ENCODE results near the gene IRF8.

The IRF8 gene

DNA sequence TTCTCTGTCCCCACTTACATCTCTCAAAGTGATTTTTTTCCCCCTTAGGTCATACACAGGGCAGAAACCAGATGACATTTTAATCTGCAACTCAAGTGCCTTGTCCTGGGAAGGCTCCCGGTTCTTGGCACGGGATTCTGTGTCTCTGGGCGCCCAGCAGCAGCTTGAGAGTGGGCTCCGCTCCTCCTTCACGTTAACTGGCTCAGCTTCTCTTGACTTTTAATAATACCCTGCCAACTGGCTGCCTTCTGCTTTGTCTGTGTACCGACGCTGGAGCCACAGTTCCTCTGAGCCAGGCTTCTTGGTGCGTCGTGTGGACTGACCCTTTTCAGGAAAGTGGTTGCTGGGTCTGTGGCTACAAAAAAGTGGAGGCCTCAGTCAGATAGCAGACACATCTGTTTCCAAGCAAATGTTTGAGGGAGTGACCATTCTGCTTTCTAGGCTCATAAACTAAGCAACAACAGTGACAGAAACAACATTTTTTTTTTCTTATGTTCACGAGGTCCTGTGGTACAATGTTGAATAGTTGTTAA lies 64.9 kb downstream of the IRF8 start:
- peaks cover 5 to 72% (median 30%) of the 10 kb centered on the region in 10 experiments for H3K4me1 ChIP-seq
- H4K20me1 ChIP-seq = no peaks in the 10 kb centered on the region
- H3K27ac ChIP-seq = peak overlapping the region in 4 of 11 experiments; percentile 4 to 28 (median 18); a peak in 4 of 22 replicates
- no peaks in the 10 kb centered on the region for H3K36me3 ChIP-seq
- H3K9ac ChIP-seq = no peak overlapping the region; a peak in 1 of 22 replicates
- H3K9me3 ChIP-seq (replicated peaks in 1 of 11) = peaks cover 0 to 7% (median 0%) of the 10 kb centered on the region in 11 experiments; a peak in 4 of 22 replicates
- no peak overlapping the region for H3K4me2 ChIP-seq
- no peak overlapping the region for H3K4me3 ChIP-seq
- no peak for TF ChIP-seq Cebpa-rat (IDR thresholded peaks at IDR 0.05)
- H3K27me3 ChIP-seq = no peaks in the 10 kb centered on the region; a peak in 1 of 22 replicates

DNA sequence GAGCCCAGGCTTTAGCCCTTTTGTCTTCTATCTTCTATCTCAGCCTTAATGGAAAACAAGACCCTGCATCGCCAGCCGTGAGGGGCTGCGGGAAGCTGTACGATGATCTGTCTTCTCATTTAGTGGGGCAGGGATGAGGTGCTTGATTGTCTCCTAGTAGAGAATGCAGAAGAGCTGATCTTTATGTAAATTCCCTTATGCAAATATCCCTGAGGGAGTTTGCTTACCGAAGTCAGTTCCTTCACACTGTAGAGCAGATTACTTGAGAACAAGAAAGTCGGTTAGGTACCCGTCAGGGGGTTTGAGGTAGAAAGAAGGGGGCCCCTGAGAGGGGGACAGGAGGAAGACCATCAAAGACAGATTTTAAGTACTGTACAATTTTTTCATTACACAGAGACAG lies 66.2 kb downstream of the IRF8 start:
- Histone ChIP-seq H3K4me1 (peaks cover 18 to 77% (median 37%) of the 10 kb centered on the region in 10 experiments), H3K9ac (no peak overlapping the region), H3K4me2 (peak overlapping the region in 2 of 11 experiments; percentile 37 to 54; a peak in 4 of 22 replicates), H3K9me3 (replicated peaks in 1 of 11) (peaks cover 0 to 7% (median 0%) of the 10 kb centered on the region in 11 experiments; a peak in 4 of 22 replicates), H3K27ac (no peak overlapping the region), H4K20me1 (no peaks in the 10 kb centered on the region), H3K27me3 (no peaks in the 10 kb centered on the region; a peak in 1 of 22 replicates), H3K36me3 (no peaks in the 10 kb centered on the region), H3K4me3 (no peak overlapping the region)
- no peak for TF ChIP-seq Cebpa-rat (IDR thresholded peaks at IDR 0.05)

DNA sequence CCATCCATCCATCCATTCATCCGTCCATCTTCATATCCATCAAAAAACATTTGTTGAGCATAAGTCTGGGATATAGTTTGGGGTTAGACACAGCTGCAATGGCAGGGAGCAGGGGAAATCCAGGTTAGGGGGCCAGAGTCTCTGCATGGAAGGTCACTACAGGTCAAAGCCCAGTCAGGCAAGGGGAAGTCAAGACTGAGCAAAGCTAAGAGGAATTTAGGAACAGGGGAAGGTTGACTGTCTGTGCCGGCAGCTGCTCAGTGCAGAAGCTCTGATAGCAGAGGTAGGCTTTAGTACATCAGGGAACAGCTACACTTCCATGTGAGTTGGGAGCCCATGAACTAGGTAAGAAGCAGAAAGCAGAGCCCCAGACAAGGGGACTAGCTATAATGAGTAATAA lies 68.1 kb downstream of the IRF8 start:
- Histone ChIP-seq H3K4me1 (peaks cover 21 to 73% (median 33%) of the 10 kb centered on the region in 10 experiments), H3K9me3 (replicated peaks in 1 of 11) (peaks cover 0 to 10% (median 6%) of the 10 kb centered on the region in 11 experiments; a peak in 17 of 22 replicates), H3K4me3 (no peak overlapping the region), H3K27ac (peak overlapping the region in 1 of 11 experiments; percentile 23; a peak in 2 of 22 replicates), H3K27me3 (no peaks in the 10 kb centered on the region; a peak in 1 of 22 replicates), H3K9ac (no peak overlapping the region), H4K20me1 (no peaks in the 10 kb centered on the region), H3K4me2 (peak overlapping the region in 6 of 11 experiments; percentile 12 to 87 (median 52); a peak in 10 of 22 replicates), H3K36me3 (0 out of 22 replicates have a peak, but pooled peaks cover 0 to 4% (median 0%) of the 10 kb centered on the region in 11 experiments)
- no peak for TF ChIP-seq Cebpa-rat (IDR thresholded peaks at IDR 0.05)

DNA sequence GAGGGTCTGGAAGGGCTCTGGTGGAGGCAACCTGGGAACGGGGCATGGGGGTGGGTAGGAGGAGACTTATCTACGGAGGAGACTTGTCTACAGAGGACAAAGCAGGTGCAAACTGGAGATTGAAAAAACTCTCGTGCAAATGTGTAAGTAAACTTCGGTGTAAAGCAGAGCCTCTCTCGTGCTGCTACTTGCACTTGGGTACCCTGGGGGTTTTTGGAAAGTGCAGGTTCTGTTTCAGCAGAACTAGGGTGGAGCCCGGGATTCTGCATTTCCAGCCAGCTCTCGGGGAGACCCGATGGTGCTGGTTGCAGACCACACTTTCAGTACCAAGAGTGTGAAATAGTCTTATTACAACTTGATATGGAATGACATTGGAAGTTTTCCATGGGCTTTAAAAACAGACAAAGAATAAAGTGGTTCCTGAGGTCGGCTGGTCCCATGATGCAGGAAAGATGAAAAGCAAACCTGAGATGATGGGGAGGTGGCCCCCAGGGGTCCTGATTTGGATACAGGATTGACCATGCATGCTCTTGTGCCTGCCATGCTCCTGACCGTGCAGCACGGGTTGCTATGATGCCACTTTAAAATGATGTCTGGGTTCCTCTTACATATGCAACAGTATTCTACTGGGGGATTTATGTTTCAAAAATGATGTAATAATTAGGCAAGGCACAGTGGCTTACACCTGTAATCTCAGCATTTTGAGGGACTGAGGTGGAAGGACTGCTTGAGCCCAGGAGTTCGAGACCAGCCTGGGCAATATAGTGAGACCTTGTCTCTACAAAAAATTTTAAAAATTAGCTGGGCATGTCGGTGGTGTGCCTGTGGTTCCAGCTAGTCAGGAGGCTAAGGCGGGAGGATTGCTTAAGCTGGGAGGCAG lies 69.3 kb downstream of the IRF8 start:
- H3K27ac ChIP-seq = peak overlapping the region in 5 of 11 experiments; percentile 7 to 66 (median 25); a peak in 7 of 22 replicates
- H3K4me2 ChIP-seq = peak overlapping the region; percentile 23 to 87 (median 73); a peak in 21 of 22 replicates
- H3K9ac ChIP-seq = peak overlapping the region in 3 of 11 experiments; percentile 7 to 38 (median 23); a peak in 3 of 22 replicates
- no peaks in the 10 kb centered on the region; a peak in 1 of 22 replicates for H3K27me3 ChIP-seq
- peak in 4 of 11 experiments; percentile 12 to 73 (median 25); a peak in 2 of 22 replicates for TF ChIP-seq Cebpa-rat (IDR thresholded peaks at IDR 0.05)
- H3K4me3 ChIP-seq = no peak overlapping the region
- peaks cover 21 to 61% (median 33%) of the 10 kb centered on the region in 10 experiments for H3K4me1 ChIP-seq
- H4K20me1 ChIP-seq = no peaks in the 10 kb centered on the region
- 0 out of 22 replicates have a peak, but pooled peaks cover 0 to 6% (median 0%) of the 10 kb centered on the region in 11 experiments for H3K36me3 ChIP-seq
- peaks cover 0 to 15% (median 9%) of the 10 kb centered on the region in 11 experiments; a peak in 17 of 22 replicates for H3K9me3 ChIP-seq (replicated peaks in 1 of 11)

DNA sequence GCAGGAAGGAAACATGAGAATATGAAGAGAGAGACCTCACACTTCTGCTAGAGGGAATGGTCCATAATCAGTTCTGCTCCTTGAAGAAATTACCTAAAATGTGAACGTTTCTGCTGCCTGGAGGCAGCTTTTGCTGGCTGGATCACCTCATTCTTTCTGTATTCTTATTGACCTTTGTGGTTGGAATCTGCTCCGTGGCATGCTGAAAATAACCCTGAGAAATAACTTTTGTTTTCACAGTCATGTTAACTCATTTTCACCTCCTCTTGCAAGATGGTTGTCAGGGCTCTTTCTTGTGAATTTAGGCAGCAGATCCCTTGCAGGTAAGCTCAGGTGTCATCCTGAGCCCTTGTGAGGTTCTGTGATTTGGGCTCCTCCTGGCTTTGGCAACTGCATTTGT lies 70.2 kb downstream of the IRF8 start:
- peak overlapping the region in 6 of 11 experiments; percentile 7 to 40 (median 26); a peak in 9 of 22 replicates for H3K9ac ChIP-seq
- no peaks in the 10 kb centered on the region; a peak in 1 of 22 replicates for H3K27me3 ChIP-seq
- peak overlapping the region; percentile 23 to 87 (median 67) for H3K4me2 ChIP-seq
- H3K9me3 ChIP-seq (replicated peaks in 1 of 11) = peaks cover 0 to 19% (median 14%) of the 10 kb centered on the region in 11 experiments; a peak in 18 of 22 replicates
- TF ChIP-seq Cebpa-rat (IDR thresholded peaks at IDR 0.05) = no peak
- no peak overlapping the region for H3K4me3 ChIP-seq
- H4K20me1 ChIP-seq = no peaks in the 10 kb centered on the region
- H3K27ac ChIP-seq = peak overlapping the region in 8 of 11 experiments; percentile 2 to 66 (median 24); a peak in 12 of 22 replicates
- 0 out of 22 replicates have a peak, but pooled peaks cover 0 to 6% (median 0%) of the 10 kb centered on the region in 11 experiments for H3K36me3 ChIP-seq
- H3K4me1 ChIP-seq = peaks cover 21 to 55% (median 33%) of the 10 kb centered on the region in 10 experiments

DNA sequence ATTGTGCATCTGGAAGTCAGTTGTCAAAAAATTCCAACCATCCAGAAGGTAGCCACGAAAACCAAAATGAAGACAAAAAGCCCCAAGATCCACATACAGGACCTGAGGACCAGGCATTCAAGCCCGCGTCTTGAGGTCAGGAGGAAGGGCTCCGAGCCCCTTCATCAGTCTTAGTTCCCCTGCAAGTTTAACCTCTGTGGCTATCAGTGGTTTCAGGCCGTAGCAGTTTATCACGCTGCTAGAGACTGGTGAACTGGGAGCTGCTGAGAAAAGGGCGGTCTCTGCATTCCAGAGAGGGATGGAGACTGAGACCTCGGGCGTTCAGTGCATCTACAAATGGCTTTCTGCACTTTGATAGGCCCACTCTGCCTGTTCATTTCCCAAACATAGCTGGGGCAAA lies 70.6 kb downstream of the IRF8 start:
- Histone ChIP-seq H3K4me1 (peaks cover 21 to 55% (median 33%) of the 10 kb centered on the region in 10 experiments), H3K4me2 (peak overlapping the region; percentile 23 to 87 (median 67)), H3K9ac (peak overlapping the region in 5 of 11 experiments; percentile 7 to 38 (median 23); a peak in 6 of 22 replicates), H3K4me3 (no peak overlapping the region), H3K9me3 (replicated peaks in 1 of 11) (peaks cover 0 to 23% (median 18%) of the 10 kb centered on the region in 11 experiments; a peak in 18 of 22 replicates), H3K36me3 (0 out of 22 replicates have a peak, but pooled peaks cover 0 to 6% (median 0%) of the 10 kb centered on the region in 11 experiments), H3K27ac (peak overlapping the region in 8 of 11 experiments; percentile 2 to 66 (median 24); a peak in 10 of 22 replicates), H3K27me3 (no peaks in the 10 kb centered on the region; a peak in 1 of 22 replicates), H4K20me1 (no peaks in the 10 kb centered on the region)
- no peak for TF ChIP-seq Cebpa-rat (IDR thresholded peaks at IDR 0.05)

DNA sequence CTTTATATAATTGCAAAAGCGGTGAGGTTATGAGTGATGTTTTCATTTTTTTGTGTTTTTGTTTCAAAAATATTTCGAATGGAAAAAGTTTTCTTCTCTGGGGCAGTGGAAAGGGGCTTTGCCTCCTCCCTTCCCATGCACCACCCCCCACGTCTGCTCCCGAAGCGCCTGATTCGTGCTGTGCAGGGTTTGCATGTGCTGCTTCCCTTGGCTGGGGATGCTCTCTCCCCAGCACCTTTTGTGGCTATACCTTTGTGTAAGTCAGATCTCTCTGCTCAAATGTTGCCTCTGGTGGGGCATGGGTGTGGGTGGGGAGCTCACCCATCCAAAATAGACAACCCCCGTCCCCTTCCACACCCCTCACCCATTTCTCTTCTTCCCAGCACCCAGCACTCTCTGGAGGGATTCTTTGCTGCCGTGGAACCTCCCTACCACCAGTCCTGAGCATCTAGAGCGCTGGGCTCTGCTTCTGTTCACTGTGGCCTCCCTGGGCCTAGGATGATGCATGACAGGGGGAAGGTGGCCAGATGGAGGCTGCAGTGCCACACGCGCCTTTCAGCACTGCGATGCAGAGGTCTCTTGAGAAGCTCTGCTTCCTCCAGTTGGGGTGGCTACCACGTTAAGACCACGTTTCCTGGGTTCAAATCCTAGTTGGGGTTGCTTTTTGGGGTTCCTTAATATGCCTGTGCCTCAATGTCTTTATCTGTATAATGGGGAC lies 71.2 kb downstream of the IRF8 start:
- H4K20me1 ChIP-seq = no peaks in the 10 kb centered on the region
- H3K9me3 ChIP-seq (replicated peaks in 1 of 11) = peaks cover 0 to 29% (median 19%) of the 10 kb centered on the region in 11 experiments; a peak in 18 of 22 replicates
- no peaks in the 10 kb centered on the region; a peak in 1 of 22 replicates for H3K27me3 ChIP-seq
- peak overlapping the region; percentile 23 to 87 (median 67); a peak in 17 of 22 replicates for H3K4me2 ChIP-seq
- H3K9ac ChIP-seq = peak overlapping the region in 3 of 11 experiments; percentile 4 to 20 (median 7); a peak in 2 of 22 replicates
- H3K36me3 ChIP-seq = 0 out of 22 replicates have a peak, but pooled peaks cover 0 to 6% (median 0%) of the 10 kb centered on the region in 11 experiments
- no peak for TF ChIP-seq Cebpa-rat (IDR thresholded peaks at IDR 0.05)
- peak overlapping the region in 5 of 11 experiments; percentile 2 to 51 (median 25); a peak in 6 of 22 replicates for H3K27ac ChIP-seq
- peaks cover 21 to 57% (median 33%) of the 10 kb centered on the region in 10 experiments for H3K4me1 ChIP-seq
- no peak overlapping the region for H3K4me3 ChIP-seq
